Stimulated activated CD8-positive, alpha-beta memory T cell treated with anti-CD3 and anti-CD28 coated beads, Interleukin-12 subunit alpha, Interleukin-12 subunit beta, amount 100 ng/mL, for 1 hour (primary cell): ENCODE measurements around the gene DNAJB1.

ENCODE experiments used
- DNase-seq: peaks from one replicate; pipeline ENCODE4 v3.0.0-alpha.2; 2020; ENCODE audit warnings: low read depth

The DNAJB1 gene

DNA sequence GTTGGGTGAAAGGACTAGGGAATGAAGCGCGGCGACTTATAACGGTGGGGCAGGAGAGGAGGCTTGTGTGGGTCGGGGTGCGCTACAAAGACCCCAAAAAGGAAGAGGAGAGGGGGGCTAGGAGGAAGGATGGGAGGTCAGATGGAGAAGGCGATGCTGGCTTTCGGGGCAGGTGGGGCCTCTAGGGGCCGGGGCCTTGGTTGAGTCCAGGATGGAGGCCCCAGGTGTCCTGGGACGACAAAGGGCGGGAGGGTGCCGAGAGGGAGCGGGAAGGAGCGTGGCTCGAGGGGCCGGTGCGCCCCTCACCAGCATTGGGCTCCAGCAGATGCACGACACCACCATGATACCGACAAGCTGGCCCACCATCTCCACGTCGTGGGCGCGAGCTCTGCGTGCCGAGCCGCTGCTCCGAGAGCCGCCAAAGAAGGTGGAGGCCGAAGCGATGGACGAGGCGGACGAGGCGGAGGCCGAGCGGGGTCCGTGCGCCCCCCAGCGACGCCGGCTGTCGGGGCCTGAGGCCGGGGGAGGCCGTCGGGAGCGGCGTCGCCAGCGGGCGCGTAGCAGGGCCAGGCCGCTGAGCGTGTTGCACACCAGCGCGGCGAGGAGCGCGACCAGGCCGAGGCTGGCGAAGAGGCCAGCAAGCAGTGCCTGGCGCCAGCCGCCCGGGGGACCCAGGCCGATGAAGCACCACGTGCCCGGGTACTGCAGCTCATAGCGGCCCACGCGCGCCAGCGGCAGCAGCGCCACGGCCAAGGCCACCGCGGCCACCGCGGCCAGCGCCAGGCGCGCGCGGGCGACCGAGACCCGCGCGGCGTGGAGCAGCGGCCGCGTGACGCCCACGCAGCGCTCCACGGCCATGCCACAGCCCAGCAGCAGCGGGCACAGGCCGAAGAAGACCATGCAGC, 44.9 kb downstream of the DNAJB1 start:
- DNase-seq: no peak

DNA sequence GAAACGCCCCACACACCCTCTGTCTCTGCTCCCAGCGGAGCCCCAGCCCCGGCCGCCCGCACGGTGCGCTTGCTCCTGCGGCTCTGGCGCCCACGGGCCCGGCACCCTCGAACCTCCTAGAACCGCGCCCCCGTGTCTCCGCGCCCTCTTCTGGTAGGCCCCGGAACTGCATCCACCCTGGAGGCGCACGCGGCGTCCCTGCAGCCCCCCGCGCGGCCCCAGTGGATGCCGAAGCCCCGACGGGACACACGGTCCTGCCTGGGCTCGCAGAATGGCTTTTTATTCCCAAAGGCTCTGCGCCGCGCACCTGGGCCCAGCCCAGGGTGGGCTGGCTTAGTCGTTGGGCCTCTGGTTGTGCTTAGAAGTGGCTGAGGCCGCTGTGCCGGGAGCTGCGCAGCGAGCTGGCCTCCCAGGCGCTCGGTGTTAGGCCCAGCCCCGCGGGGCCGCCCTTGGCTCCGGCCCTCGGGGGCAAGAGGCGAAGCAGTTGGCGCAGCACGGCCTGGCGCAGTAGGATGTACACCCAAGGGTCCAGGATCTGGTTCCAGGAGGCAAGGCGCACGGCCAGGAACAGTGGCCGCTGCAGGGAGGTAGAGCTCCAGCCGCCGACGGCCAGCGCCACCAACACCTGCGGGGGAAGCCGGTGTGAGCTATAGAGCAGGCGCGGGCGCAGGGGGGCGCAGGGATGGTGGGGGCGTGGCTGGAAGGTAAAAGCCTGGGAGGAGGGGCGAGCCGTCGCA, 45.8 kb downstream of the DNAJB1 start:
- peak; percentile 78 for DNase-seq

DNA sequence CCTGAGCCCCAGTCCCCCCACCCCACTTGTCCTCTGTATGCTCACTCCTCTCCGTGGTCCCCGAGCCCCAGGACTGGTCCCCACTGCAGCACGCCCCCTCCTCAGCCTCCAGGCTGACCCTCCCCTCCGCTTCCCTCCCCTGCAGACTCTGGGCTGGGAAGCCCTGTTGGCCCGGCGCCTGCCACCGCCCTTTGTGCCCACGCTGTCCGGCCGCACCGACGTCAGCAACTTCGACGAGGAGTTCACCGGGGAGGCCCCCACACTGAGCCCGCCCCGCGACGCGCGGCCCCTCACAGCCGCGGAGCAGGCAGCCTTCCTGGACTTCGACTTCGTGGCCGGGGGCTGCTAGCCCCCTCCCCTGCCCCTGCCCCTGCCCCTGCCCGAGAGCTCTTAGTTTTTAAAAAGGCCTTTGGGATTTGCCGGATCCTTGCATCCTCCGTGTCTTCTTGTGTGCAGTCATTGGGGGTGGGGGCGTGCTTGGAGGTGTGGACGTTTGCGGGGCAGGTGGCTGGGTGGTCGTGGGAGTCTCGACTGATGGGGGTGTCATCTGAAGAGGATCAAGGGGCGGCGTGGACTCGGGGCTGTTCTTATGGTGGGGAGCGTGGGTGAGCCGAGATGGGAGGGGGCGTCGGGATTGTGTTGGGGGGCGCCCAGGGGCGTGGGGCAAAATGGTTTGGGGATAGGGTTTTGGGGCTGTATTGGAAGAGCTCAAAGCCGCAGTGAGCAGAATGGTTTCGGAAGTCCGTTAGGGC, 46.6 kb downstream of the DNAJB1 start:
- DNase-seq: no peak

DNA sequence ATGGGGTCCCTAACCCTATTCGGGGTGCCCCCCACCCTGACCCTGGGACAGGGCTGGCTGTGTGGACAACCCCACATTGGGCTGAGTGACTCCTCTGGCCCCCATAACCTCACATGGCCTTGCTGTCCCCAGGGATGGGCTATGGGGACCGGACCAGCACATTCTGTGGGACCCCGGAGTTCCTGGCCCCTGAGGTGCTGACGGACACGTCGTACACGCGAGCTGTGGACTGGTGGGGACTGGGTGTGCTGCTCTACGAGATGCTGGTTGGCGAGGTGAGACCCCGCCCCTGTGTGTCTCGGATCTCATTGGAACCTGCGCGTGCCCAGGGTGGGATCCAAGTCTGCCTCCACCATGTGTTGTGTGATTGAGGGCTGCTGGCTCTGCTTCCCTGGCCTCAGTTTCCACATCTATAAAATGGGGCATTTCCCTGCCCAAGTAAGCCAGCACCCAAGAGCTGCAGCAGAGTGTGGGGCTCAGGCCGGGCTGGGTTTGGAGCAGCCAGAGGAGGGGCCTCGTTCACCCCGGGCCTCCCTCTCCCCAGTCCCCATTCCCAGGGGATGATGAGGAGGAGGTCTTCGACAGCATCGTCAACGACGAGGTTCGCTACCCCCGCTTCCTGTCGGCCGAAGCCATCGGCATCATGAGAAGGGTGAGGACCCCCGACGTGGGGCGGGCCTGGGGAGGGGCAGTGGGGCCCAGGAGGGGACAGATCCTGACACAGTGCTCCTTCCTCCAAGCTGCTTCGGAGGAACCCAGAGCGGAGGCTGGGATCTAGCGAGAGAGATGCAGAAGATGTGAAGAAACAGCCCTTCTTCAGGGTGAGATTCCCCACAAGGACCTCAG, 47.9 kb downstream of the DNAJB1 start:
- DNase-seq: no peak

- DNase-seq: no peak
Observed at GRCh38 chr19:14467816-14468215, 50.4 kb downstream of the DNAJB1 start.

GRCh38 chr19:14467391-14467790, 50.8 kb downstream of the DNAJB1 start:
- no peak for DNase-seq
